HepG2 (cell line): ENCODE data around the gene ALCAM. TPM values are rescaled to one million over a fixed set of nuclear protein-coding genes. Genes with fewer than 3 reads are reported as not detected.

Experiments used
- ATAC-seq: fragments of 200-7000 bp; cut with Tn5 transposase; 3 replicates; pipeline ENCODE4 v1.9.1; 2020; ENCODE audit warnings: mild to moderate bottlenecking, moderate library complexity
- BruUV-seq: library from RNA; stranded (reverse); fragments of 400-500 nt; replicated peaks from 2 replicates; lab custom pipeline; 2021; lab: Mats Ljungman, UMichigan
- CTCF ChIA-PET: fragments of 300-600 bp; formaldehyde crosslinking; extraction: SDS; loops from one replicate; lab custom pipeline; 2021; ENCODE audit warnings: low total read pairs, inconsistent platforms, low intra/inter-chr PET ratio; lab: Yijun Ruan, JAX
- POLR2A ChIA-PET: fragments of 350-600 bp; sonication (Branson Sonifier 250); formaldehyde crosslinking; loops from one replicate; lab custom pipeline; 2020; ENCODE audit warnings: antibody characterized with exemption, inconsistent platforms; lab: Yijun Ruan, JAX
- DNase-seq: peaks from one replicate; pipeline ENCODE4 v3.0.0-alpha.2; 2015; ENCODE audit warnings: low spot score
- FAIRE-seq: peaks from 3 replicates; lab custom pipeline; 2011; peaks lifted over from hg19 to GRCh38; lab: Jason Lieb, UNC
- H2AFZ ChIP-seq: one replicate; pipeline ENCODE4 v1.6.1; 2011; ENCODE audit warnings: low read length, inconsistent platforms
- H3K27ac ChIP-seq: fragments of 300-600 bp; 3 replicates; pipeline ENCODE4 v1.8.0; 2011; ENCODE audit warnings: mixed run types, mild to moderate bottlenecking, mixed read lengths, low read length, inconsistent platforms; ENCODE audit not compliant: insufficient read depth; ENCODE audit errors: extremely low read length
- H3K27me3 ChIP-seq, 2 experiments: fragments of 200-600 bp in 1 of 2; 2 replicates in 1 of 2; 3 replicates in 1 of 2; pipeline versions ENCODE4 v1.6.0 to v1.8.0; 2011; ENCODE audit warnings: low read length in 2 of 2, mild to moderate bottlenecking in 2 of 2, moderate library complexity in 2 of 2, inconsistent platforms in 1 of 2; ENCODE audit not compliant: insufficient read depth in 2 of 2, control insufficient read depth in 1 of 2
- H3K36me3 ChIP-seq, 2 experiments: fragments of 200-600 bp in 1 of 2; replicated peaks in 1 of 2; 2 replicates in 1 of 2; 3 replicates in 1 of 2; pipeline versions ENCODE4 v1.5.1 to v1.8.0; 2011; ENCODE audit warnings: low read length in 2 of 2, inconsistent platforms in 1 of 2; ENCODE audit not compliant: insufficient read depth in 2 of 2, control insufficient read depth in 1 of 2
- H3K4me1 ChIP-seq: 2 replicates; pipeline ENCODE4 v1.5.1; 2012; ENCODE audit warnings: low read length, inconsistent platforms; ENCODE audit not compliant: insufficient read depth
- H3K4me2 ChIP-seq: 2 replicates; pipeline ENCODE4 v1.6.0; 2011; ENCODE audit warnings: low read depth, low read length, inconsistent platforms
- H3K4me3 ChIP-seq, 3 experiments: fragments of 200-600 bp in 1 of 3; sonication (generic), shearing (Covaris generic) in 1 of 3; replicated peaks in 1 of 3; 2 replicates each; pipeline ENCODE4 v1.5.1; 2011 to 2016; ENCODE audit warnings: low read length in 3 of 3, inconsistent platforms in 2 of 3, low read depth in 2 of 3, mild to moderate bottlenecking in 2 of 3, control low read depth in 1 of 3, mixed read lengths in 1 of 3; ENCODE audit not compliant: insufficient read depth in 1 of 3
- H3K79me2 ChIP-seq: one replicate; pipeline ENCODE4 v1.6.1; 2011; ENCODE audit warnings: low read length, inconsistent platforms; ENCODE audit not compliant: insufficient read depth
- H3K9ac ChIP-seq: 2 replicates; pipeline ENCODE4 v1.6.0; 2011; ENCODE audit warnings: mild to moderate bottlenecking, low read depth, low read length, inconsistent platforms; ENCODE audit not compliant: insufficient read depth
- H3K9me3 ChIP-seq: 2 replicates; pipeline ENCODE4 v1.5.1; 2012; ENCODE audit warnings: mild to moderate bottlenecking, low read length
- H4K20me1 ChIP-seq: 2 replicates; pipeline ENCODE4 v1.6.0; 2011; ENCODE audit warnings: inconsistent platforms, mild to moderate bottlenecking, low read length, moderate library complexity; ENCODE audit not compliant: insufficient read depth
- CBX2 ChIP-seq, 2 experiments: fragments of 200-600 bp in 1 of 2; sonication (generic); formaldehyde crosslinking in 1 of 2; IDR thresholded peaks; 2 replicates each; pipeline versions ENCODE4 v1.7.0 to v1.8.1; 2018 to 2022; ENCODE audit warnings: low read depth in 2 of 2, low read length in 1 of 2, mild to moderate bottlenecking in 1 of 2, missing genetic modification reagents in 1 of 2
- CCAR2 ChIP-seq: fragments of 200-400 bp; formaldehyde crosslinking; optimal IDR thresholded peaks from 2 replicates; pipeline ENCODE3; 2018; ENCODE audit warnings: low read depth, mild to moderate bottlenecking, low read length, moderate library complexity
- NFE2L2 ChIP-seq: fragments of 150-350 bp; IDR thresholded peaks from 2 replicates; pipeline ENCODE4 v1.6.1; 2014; ENCODE audit warnings: low read length
- TMF1 ChIP-seq: sonication (generic); formaldehyde crosslinking; IDR thresholded peaks from 2 replicates; pipeline ENCODE4 v1.8.1; 2022; ENCODE audit warnings: low read depth, missing genetic modification reagents
- ZHX2 ChIP-seq, 2 experiments: sonication (generic) in 1 of 2; formaldehyde crosslinking in 1 of 2; IDR thresholded peaks; 2 replicates each; pipeline versions ENCODE4 v1.6.1 to v1.9.0; 2014 to 2022; ENCODE audit warnings: antibody characterized with exemption in 1 of 2, borderline replicate concordance in 1 of 2, inconsistent platforms in 1 of 2, low read depth in 1 of 2, missing genetic modification reagents in 1 of 2
- ZNF263 ChIP-seq: sonication (generic); formaldehyde crosslinking; IDR thresholded peaks from 2 replicates; pipeline ENCODE4 v1.4.0; 2020; ENCODE audit warnings: missing genetic modification reagents
- in situ Hi-C: cut with HindIII; loops from 2 replicates; pipeline ENCODE4 v1.10.0; 2017; ENCODE audit warnings: low pct_unique_long_range_greater_than_20kb; ENCODE audit not compliant: extremely low pct_ligation_motif_present
- intact Hi-C: fragments of 100-400 bp; cut with micrococcal nuclease; formaldehyde crosslinking; loops from one replicate; pipeline ENCODE4 v1.10.0; 2022; ENCODE audit not compliant: unreplicated experiment
- polyA plus RNA-seq, 8 experiments: library from polyadenylated mRNA; depleted of rRNA in 3 of 8; stranded (reverse) in 7 of 8; unstranded in 1 of 8; fragments of >200 nt; fragmentation: Illumina TruSeq in 4 of 8; extraction: Trizol in 4 of 8; gene quantifications; 2 replicates each; pipeline versions ENCODE4 v1.2.1 to v1.2.3, GENCODE V29; 2011 to 2016; ENCODE audit warnings: low read depth in 4 of 8, missing spikeins in 1 of 8, mixed read lengths in 1 of 8; ENCODE audit not compliant: insufficient read depth in 1 of 8
- total RNA-seq, 5 experiments: library from RNA; depleted of rRNA; stranded (reverse); fragments of >200 nt; fragmentation: Illumina TruSeq; extraction: Trizol; gene quantifications; 2 replicates each; pipeline ENCODE4 v1.2.3, GENCODE V29; 2016; ENCODE audit warnings: low read depth in 1 of 5
- TF ChIP-seq, protein P1 (sequence below): sonication (generic); formaldehyde crosslinking; IDR thresholded peaks from 2 replicates; pipeline ENCODE4 v1.4.0; 2020; ENCODE audit warnings: missing genetic modification reagents
- TF ChIP-seq, protein P2 (sequence below): sonication (generic); formaldehyde crosslinking; IDR thresholded peaks from 2 replicates; pipeline ENCODE4 v1.4.0; 2020; ENCODE audit warnings: missing genetic modification reagents

ALCAM gene
- total and polyA plus RNA-seq, 2 of the 13 experiments (the other 11 are each of a cell fraction or from before 2014, with no cell fraction given): 26.0 to 33.1 TPM

GRCh38 chr3:105373383-105373782 is 6.7 kb downstream of the ALCAM start:
- Histone ChIP-seq H3K4me2 (no peak overlapping the region), H3K79me2 (peaks cover 92% of the 10 kb centered on the region), H3K4me1 (peaks cover 25% of the 10 kb centered on the region), H4K20me1 (no peaks in the 10 kb centered on the region), H3K36me3 (no peaks in the 10 kb centered on the region; a peak in 1 of 5 replicates), H3K9me3 (no peaks in the 10 kb centered on the region), H3K27me3 (no peaks in the 10 kb centered on the region; a peak in 1 of 5 replicates), H2AFZ (no peak overlapping the region), H3K9ac (no peak overlapping the region), H3K27ac (no peak overlapping the region), H3K4me3 (no peak overlapping the region)
- DNase-seq (no peak), FAIRE-seq (no peak), ATAC-seq (no peak)
- intact Hi-C loops: no loop called here
- in situ Hi-C loops: loop anchor here (25.0 kb wide), 1 partner anchor 761 kb away; no protein-coding TSS in a partner anchor
- TF ChIP-seq CBX2 (IDR thresholded peaks at IDR 0.05; ENCODE audit: low read depth, low read length) (no peak), CBX2 (CRISPR knock-in tag; IDR thresholded peaks at IDR 0.05; ENCODE audit: low read depth) (no peak), ZNF263 (no peak), NFE2L2 (no peak), TMF1 (CRISPR knock-in tag) (no peak), CCAR2 (no peak), ZHX2 (IDR thresholded peaks at IDR 0.05; ENCODE audit: low read depth) (no peak), ZHX2 (CRISPR knock-in tag; IDR thresholded peaks at IDR 0.05; ENCODE audit: borderline replicate concordance) (no peak)
- TF ChIP-seq, protein P1, sequence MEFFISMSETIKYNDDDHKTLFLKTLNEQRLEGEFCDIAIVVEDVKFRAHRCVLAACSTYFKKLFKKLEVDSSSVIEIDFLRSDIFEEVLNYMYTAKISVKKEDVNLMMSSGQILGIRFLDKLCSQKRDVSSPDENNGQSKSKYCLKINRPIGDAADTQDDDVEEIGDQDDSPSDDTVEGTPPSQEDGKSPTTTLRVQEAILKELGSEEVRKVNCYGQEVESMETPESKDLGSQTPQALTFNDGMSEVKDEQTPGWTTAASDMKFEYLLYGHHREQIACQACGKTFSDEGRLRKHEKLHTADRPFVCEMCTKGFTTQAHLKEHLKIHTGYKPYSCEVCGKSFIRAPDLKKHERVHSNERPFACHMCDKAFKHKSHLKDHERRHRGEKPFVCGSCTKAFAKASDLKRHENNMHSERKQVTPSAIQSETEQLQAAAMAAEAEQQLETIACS (CRISPR knock-in tag): no peak
- TF ChIP-seq, protein P2, sequence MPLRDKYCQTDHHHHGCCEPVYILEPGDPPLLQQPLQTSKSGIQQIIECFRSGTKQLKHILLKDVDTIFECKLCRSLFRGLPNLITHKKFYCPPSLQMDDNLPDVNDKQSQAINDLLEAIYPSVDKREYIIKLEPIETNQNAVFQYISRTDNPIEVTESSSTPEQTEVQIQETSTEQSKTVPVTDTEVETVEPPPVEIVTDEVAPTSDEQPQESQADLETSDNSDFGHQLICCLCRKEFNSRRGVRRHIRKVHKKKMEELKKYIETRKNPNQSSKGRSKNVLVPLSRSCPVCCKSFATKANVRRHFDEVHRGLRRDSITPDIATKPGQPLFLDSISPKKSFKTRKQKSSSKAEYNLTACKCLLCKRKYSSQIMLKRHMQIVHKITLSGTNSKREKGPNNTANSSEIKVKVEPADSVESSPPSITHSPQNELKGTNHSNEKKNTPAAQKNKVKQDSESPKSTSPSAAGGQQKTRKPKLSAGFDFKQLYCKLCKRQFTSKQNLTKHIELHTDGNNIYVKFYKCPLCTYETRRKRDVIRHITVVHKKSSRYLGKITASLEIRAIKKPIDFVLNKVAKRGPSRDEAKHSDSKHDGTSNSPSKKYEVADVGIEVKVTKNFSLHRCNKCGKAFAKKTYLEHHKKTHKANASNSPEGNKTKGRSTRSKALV: no peak
- BruUV-seq: no TSS peak
- CTCF ChIA-PET: no interaction called here
- POLR2A ChIA-PET: interaction anchor here (1.2 kb wide), 1 partner anchor 130 kb away, joined by 3 read pairs; no protein-coding TSS in a partner anchor
